H9 (cell line): ENCODE data around the gene RGP1. TPM values are rescaled to one million over a fixed set of nuclear protein-coding genes. Genes with fewer than 3 reads are reported as not detected.

Experiments
- DNase-seq: peaks from one replicate; pipeline ENCODE4 v3.0.0-alpha.2; 2017
- H2AFZ ChIP-seq: one replicate; pipeline ENCODE4 v1.6.1; 2013; ENCODE audit warnings: mild to moderate bottlenecking, low read length, control low read depth, moderate library complexity
- H2AK5ac ChIP-seq: 2 replicates; pipeline ENCODE4 v1.6.1; 2013; ENCODE audit warnings: low read length, control low read depth, mixed read lengths; ENCODE audit not compliant: insufficient read length
- H2BK120ac ChIP-seq: one replicate; pipeline ENCODE4 v1.6.1; 2013; ENCODE audit warnings: low read depth, mild to moderate bottlenecking, low read length, control low read depth, inconsistent platforms; ENCODE audit not compliant: poor library complexity, severe bottlenecking
- H2BK12ac ChIP-seq: 2 replicates; pipeline ENCODE4 v1.6.1; 2013; ENCODE audit warnings: low read length, control low read depth, mixed read lengths, low read depth; ENCODE audit not compliant: insufficient read length
- H2BK15ac ChIP-seq: 2 replicates; pipeline ENCODE4 v1.6.1; 2013; ENCODE audit warnings: low read depth, low read length, control low read depth
- H2BK20ac ChIP-seq: one replicate; pipeline ENCODE4 v1.6.1; 2013; ENCODE audit warnings: low read depth, mild to moderate bottlenecking, low read length, control low read depth, inconsistent platforms; ENCODE audit not compliant: poor library complexity, severe bottlenecking
- H2BK5ac ChIP-seq: 2 replicates; pipeline ENCODE4 v1.6.1; 2013; ENCODE audit warnings: low read length, control low read depth, mixed read lengths; ENCODE audit not compliant: insufficient read length
- H3K14ac ChIP-seq: 2 replicates; pipeline ENCODE4 v1.6.1; 2013; ENCODE audit warnings: low read length, control low read depth; ENCODE audit not compliant: insufficient read depth
- H3K18ac ChIP-seq: 2 replicates; pipeline ENCODE4 v1.6.1; 2013; ENCODE audit warnings: low read depth, mild to moderate bottlenecking, mixed read lengths, low read length, control low read depth; ENCODE audit not compliant: insufficient read length
- H3K23ac ChIP-seq: 2 replicates; pipeline ENCODE4 v1.6.1; 2013; ENCODE audit warnings: low read length, control low read depth, mixed read lengths, low read depth; ENCODE audit not compliant: insufficient read length
- H3K23me2 ChIP-seq: 2 replicates; pipeline ENCODE4 v1.6.1; 2013; ENCODE audit warnings: low read depth, mild to moderate bottlenecking, mixed read lengths, low read length, control low read depth; ENCODE audit not compliant: insufficient read length, poor library complexity, severe bottlenecking
- H3K27ac ChIP-seq: 2 replicates; pipeline ENCODE4 v1.5.1; 2013; ENCODE audit warnings: low read length, control low read depth, mixed read lengths, low read depth; ENCODE audit not compliant: insufficient read length
- H3K27me3 ChIP-seq: 2 replicates; pipeline ENCODE4 v1.6.1; 2013; ENCODE audit warnings: low read length, control low read depth, inconsistent platforms; ENCODE audit not compliant: insufficient read depth
- H3K4ac ChIP-seq: 2 replicates; pipeline ENCODE4 v1.6.1; 2013; ENCODE audit warnings: low read depth, mild to moderate bottlenecking, control low read depth, inconsistent platforms, low read length, moderate library complexity
- H3K4me1 ChIP-seq: 2 replicates; pipeline ENCODE4 v1.6.1; 2013; ENCODE audit warnings: low read length, control low read depth, inconsistent platforms; ENCODE audit not compliant: insufficient read depth
- H3K4me2 ChIP-seq: 2 replicates; pipeline ENCODE4 v1.6.1; 2013; ENCODE audit warnings: low read length, control low read depth, mixed read lengths; ENCODE audit not compliant: insufficient read length, insufficient read depth
- H3K56ac ChIP-seq: 2 replicates; pipeline ENCODE4 v1.6.1; 2013; ENCODE audit warnings: low read depth, mild to moderate bottlenecking, mixed read lengths, low read length, control low read depth; ENCODE audit not compliant: insufficient read length
- H3K79me1 ChIP-seq: 2 replicates; pipeline ENCODE4 v1.6.1; 2013; ENCODE audit warnings: low read depth, mild to moderate bottlenecking, moderate library complexity, low read length, control low read depth, inconsistent platforms; ENCODE audit not compliant: insufficient read depth, poor library complexity, severe bottlenecking
- H3K79me2 ChIP-seq: 2 replicates; pipeline ENCODE4 v1.6.1; 2013; ENCODE audit warnings: low read length, control low read depth, inconsistent platforms; ENCODE audit not compliant: insufficient read depth
- H3K9ac ChIP-seq: 2 replicates; pipeline ENCODE4 v1.6.1; 2013; ENCODE audit warnings: low read length, control low read depth, mixed read lengths; ENCODE audit not compliant: insufficient read length; ENCODE audit errors: extremely low read depth
- H3K9me3 ChIP-seq: one replicate; pipeline ENCODE4 v1.6.1; 2013; ENCODE audit warnings: low read depth, low read length, inconsistent platforms; ENCODE audit not compliant: control insufficient read depth
- H3T11ph ChIP-seq: one replicate; pipeline ENCODE4 v1.6.1; 2013; ENCODE audit warnings: mild to moderate bottlenecking, low read length, control low read depth, inconsistent platforms
- H4K20me1 ChIP-seq: one replicate; pipeline ENCODE4 v1.6.1; 2013; ENCODE audit not compliant: control insufficient read depth, insufficient read length, insufficient read depth
- H4K5ac ChIP-seq: 2 replicates; pipeline ENCODE4 v1.6.1; 2013; ENCODE audit warnings: low read depth, mild to moderate bottlenecking, mixed read lengths, low read length, control low read depth; ENCODE audit not compliant: insufficient read length
- H4K8ac ChIP-seq: replicated peaks from 2 replicates; pipeline ENCODE4 v1.6.1; 2013; ENCODE audit warnings: low read length, control low read depth, mixed read lengths, low read depth; ENCODE audit not compliant: insufficient read length
- H4K91ac ChIP-seq: 2 replicates; pipeline ENCODE4 v1.6.1; 2013; ENCODE audit warnings: low read depth, mild to moderate bottlenecking, moderate library complexity, mixed read lengths, low read length, control low read depth; ENCODE audit not compliant: insufficient read length
- H3K27ac Mint-ChIP-seq, 3 experiments: 2 replicates in 2 of 3; 3 replicates in 1 of 3; pipeline ENCODE4 v1.8.0; 2020 to 2021; ENCODE audit warnings: mixed read lengths in 3 of 3, mild to moderate bottlenecking in 1 of 3, moderate library complexity in 1 of 3
- H3K27me3 Mint-ChIP-seq: 2 replicates; pipeline ENCODE4 v1.8.0; 2021; ENCODE audit warnings: low read depth, mild to moderate bottlenecking, moderate library complexity, mixed read lengths
- H3K36me3 Mint-ChIP-seq, 3 experiments: 2 replicates in 2 of 3; 3 replicates in 1 of 3; pipeline ENCODE4 v1.8.0; 2020 to 2021; ENCODE audit warnings: low read depth in 3 of 3, mixed read lengths in 3 of 3; ENCODE audit not compliant: insufficient read depth in 1 of 3
- H3K4me1 Mint-ChIP-seq, 2 experiments: 2 replicates each; pipeline ENCODE4 v1.8.0; 2020; ENCODE audit warnings: mixed read lengths in 2 of 2
- H3K4me3 Mint-ChIP-seq, 2 experiments: 2 replicates in 1 of 2; 3 replicates in 1 of 2; pipeline ENCODE4 v1.8.0; 2020 to 2021; ENCODE audit warnings: mild to moderate bottlenecking in 2 of 2, mixed read lengths in 2 of 2, moderate library complexity in 1 of 2
- H3K9me3 Mint-ChIP-seq, 2 experiments: 2 replicates in 1 of 2; 3 replicates in 1 of 2; pipeline ENCODE4 v1.8.0; 2020; ENCODE audit warnings: mild to moderate bottlenecking in 2 of 2, mixed read lengths in 2 of 2, moderate library complexity in 1 of 2
- CTCF ChIP-seq: fragments of 200-600 bp; sonication (generic); conservative IDR thresholded peaks from 3 replicates; pipeline ENCODE4 v1.8.0; 2021; ENCODE audit warnings: antibody characterized with exemption, mild to moderate bottlenecking
- WGBS: extraction: QIAGEN DNeasy Blood & Tissue Kit; methylation state at CpG from one replicate; pipeline ENCODE4 v1.1.7; 2013; ENCODE audit warnings: missing lambda C conversion rate, low lambda C conversion rate, mixed read lengths; ENCODE audit not compliant: insufficient read length; ENCODE audit errors: extremely low coverage; 5-methylcytosine and 5-hydroxymethylcytosine counted together
- total RNA-seq: library from RNA; stranded (reverse); gene quantifications from 2 replicates; pipeline ENCODE4 v1.2.1, GENCODE V29; 2021

Gene RGP1
- total RNA-seq, 1 experiment from 2014 or later = 25.7 TPM

GRCh38 chr9:35750256-35750531 is 1.1 kb downstream of the RGP1 start:
- Mint-ChIP-seq H3K36me3 (peaks cover 16 to 58% (median 53%) of the 10 kb centered on the region in 3 experiments; a peak in 6 of 7 replicates), H3K9me3 (no peaks in the 10 kb centered on the region), H3K27ac (no peak overlapping the region; a peak in 1 of 7 replicates), H3K4me3 (peak overlapping the region; percentile 91 to 95), H3K27me3 (no peaks in the 10 kb centered on the region), H3K4me1 (peaks cover 28% of the 10 kb centered on the region in 2 experiments)
- Histone ChIP-seq H4K8ac (no peak overlapping the region), H3K56ac (no peak overlapping the region), H3K27me3 (no peaks in the 10 kb centered on the region), H2AFZ (no peak overlapping the region), H4K5ac (no peak overlapping the region), H3K79me2 (peaks cover 21% of the 10 kb centered on the region), H4K91ac (no peak overlapping the region), H3K79me1 (peaks cover 19% of the 10 kb centered on the region), H3K23ac (no peak overlapping the region), H3K9ac (no peak overlapping the region), H2BK5ac (no peak overlapping the region), H3K4ac (no peak overlapping the region), H3K4me2 (peak overlapping the region; percentile 91), H2AK5ac (no peak overlapping the region), H3K18ac (no peak overlapping the region), H2BK20ac (no peak overlapping the region), H3K4me1 (peaks cover 3% of the 10 kb centered on the region; the same call in 1 of the 2 replicates), H3K14ac (no peak overlapping the region), H3K9me3 (no peaks in the 10 kb centered on the region), H4K20me1 (no peaks in the 10 kb centered on the region), H3T11ph (no peak overlapping the region), H2BK120ac (no peak overlapping the region), H2BK12ac (no peak overlapping the region), H2BK15ac (no peak overlapping the region), H3K27ac (no peak overlapping the region), H3K23me2 (peaks cover 18% of the 10 kb centered on the region)
- no peak for TF ChIP-seq CTCF
- no peak for DNase-seq
- WGBS = no CpG with 5 or more reads among the region's 4 CpGs
